Osteoblast (primary cell): Measurements from ENCODE around the gene MIDN. TPM values are rescaled to one million over a fixed set of nuclear protein-coding genes. Genes with fewer than 3 reads are reported as not detected.

ENCODE experiments used
- DNase-seq: peaks from one replicate; pipeline ENCODE4 v3.0.0; 2011; ENCODE audit warnings: low spot score, mixed read lengths; ENCODE audit not compliant: insufficient read length; ENCODE audit errors: missing footprints
- H2AFZ ChIP-seq: 2 replicates; pipeline ENCODE4 v1.6.0; 2011; ENCODE audit warnings: mild to moderate bottlenecking, low read length
- H3K27ac ChIP-seq: 2 replicates; pipeline ENCODE4 v1.5.1; 2011; ENCODE audit warnings: mild to moderate bottlenecking, low read depth, low read length, moderate library complexity
- H3K27me3 ChIP-seq: 2 replicates; pipeline ENCODE4 v1.6.0; 2012; ENCODE audit warnings: mild to moderate bottlenecking, control low read depth, inconsistent platforms, low read length, moderate library complexity; ENCODE audit not compliant: insufficient read depth
- H3K36me3 ChIP-seq: 2 replicates; pipeline ENCODE4 v1.5.1; 2011; ENCODE audit warnings: mild to moderate bottlenecking, low read length, control low read depth, moderate library complexity; ENCODE audit not compliant: insufficient read depth
- H3K4me1 ChIP-seq: 2 replicates; pipeline ENCODE4 v1.5.1; 2011; ENCODE audit warnings: mild to moderate bottlenecking, low read length, control low read depth, moderate library complexity; ENCODE audit not compliant: insufficient read depth
- H3K4me2 ChIP-seq: 2 replicates; pipeline ENCODE4 v1.6.0; 2011; ENCODE audit warnings: mild to moderate bottlenecking, low read length; ENCODE audit not compliant: insufficient read depth
- H3K4me3 ChIP-seq: fragments of 200-600 bp; sonication (generic); 3 replicates; pipeline ENCODE4 v1.5.1; 2012; ENCODE audit warnings: mild to moderate bottlenecking, low read length, inconsistent platforms; ENCODE audit not compliant: insufficient read depth
- H3K79me2 ChIP-seq: 2 replicates; pipeline ENCODE4 v1.6.0; 2012; ENCODE audit warnings: mild to moderate bottlenecking, low read length, control low read depth, inconsistent platforms; ENCODE audit not compliant: insufficient read depth
- H3K9me3 ChIP-seq: 2 replicates; pipeline ENCODE4 v1.5.1; 2011; ENCODE audit warnings: low read depth, low read length, control low read depth
- H4K20me1 ChIP-seq: 2 replicates; pipeline ENCODE4 v1.6.0; 2012; ENCODE audit warnings: mild to moderate bottlenecking, low read length, control low read depth; ENCODE audit not compliant: insufficient read depth
- CTCF ChIP-seq: IDR thresholded peaks from 2 replicates; pipeline ENCODE4 v1.5.1; 2011; ENCODE audit warnings: mild to moderate bottlenecking, low read depth, low read length, moderate library complexity; ENCODE audit errors: extremely low read depth
- total RNA-seq: library from RNA; depleted of rRNA; stranded (reverse); fragments of >200 nt; gene quantifications from 2 replicates; pipeline ENCODE4 v1.2.3, GENCODE V29; 2012

Gene MIDN
- total RNA-seq, 1 donor, result 19.9 TPM

GRCh38 chr19:1266916-1267476 is 18.6 kb downstream of the MIDN start:
- TF ChIP-seq CTCF, result peak; percentile 68
- Histone ChIP-seq H3K27me3 (no peaks in the 10 kb centered on the region), H3K4me2 (peak overlapping the region; percentile 84), H3K9me3 (no peaks in the 10 kb centered on the region), H2AFZ (no peak overlapping the region), H3K79me2 (peaks cover 27% of the 10 kb centered on the region), H3K36me3 (peaks cover 16% of the 10 kb centered on the region), H3K27ac (peak overlapping the region; percentile 79), H3K4me1 (peaks cover 68% of the 10 kb centered on the region), H3K4me3 (peak overlapping the region; percentile 68), H4K20me1 (peaks cover 24% of the 10 kb centered on the region)
- peak; percentile 97 for DNase-seq

- H3K4me3 ChIP-seq, result peak overlapping the region; percentile 68
- peak overlapping the region; percentile 84 for H3K4me2 ChIP-seq
- peaks cover 33% of the 10 kb centered on the region for H3K79me2 ChIP-seq
- no peak for DNase-seq
- no peak for TF ChIP-seq CTCF
- peaks cover 22% of the 10 kb centered on the region for H3K36me3 ChIP-seq
- no peaks in the 10 kb centered on the region for H3K27me3 ChIP-seq
- peaks cover 24% of the 10 kb centered on the region for H4K20me1 ChIP-seq
- H3K9me3 ChIP-seq, result no peaks in the 10 kb centered on the region
- H3K4me1 ChIP-seq, result peaks cover 61% of the 10 kb centered on the region
- peak overlapping the region; percentile 79 for H3K27ac ChIP-seq
- no peak overlapping the region for H2AFZ ChIP-seq
Measured at GRCh38 chr19:1267477-1268225, 19.3 kb downstream of the MIDN start.

GRCh38 chr19:1268226-1269064 is 20.1 kb downstream of the MIDN start:
- peaks cover 41% of the 10 kb centered on the region for H3K79me2 ChIP-seq
- no peaks in the 10 kb centered on the region for H3K27me3 ChIP-seq
- DNase-seq, result no peak
- H2AFZ ChIP-seq, result no peak overlapping the region
- peaks cover 30% of the 10 kb centered on the region for H3K36me3 ChIP-seq
- H3K4me2 ChIP-seq, result peak overlapping the region; percentile 84
- H3K27ac ChIP-seq, result peak overlapping the region; percentile 79
- peaks cover 29% of the 10 kb centered on the region for H4K20me1 ChIP-seq
- H3K9me3 ChIP-seq, result no peaks in the 10 kb centered on the region
- H3K4me3 ChIP-seq, result peak overlapping the region; percentile 47
- no peak for TF ChIP-seq CTCF
- peaks cover 54% of the 10 kb centered on the region for H3K4me1 ChIP-seq
